Naive thymus-derived CD4-positive, alpha-beta T cell (primary cell): ENCODE data around the gene SCN7A. TPM values are rescaled to one million over a fixed set of nuclear protein-coding genes. Genes with fewer than 3 reads are reported as not detected.
"Not testable (repeated sequence)": the region's sequence is repeated elsewhere in the genome, so short reads cannot be mapped to it uniquely, and the experiment has no call there.

Source experiments
- ATAC-seq: fragments of 150-1000 bp; cut with Tn5 transposase; 2 replicates; pipeline ENCODE4 v1.10.0; 2021; ENCODE audit warnings: mild to moderate bottlenecking, moderate library complexity
- CTCF ChIA-PET: fragments of 350-600 bp; sonication (Branson Sonifier 250); formaldehyde crosslinking; loops from one replicate; lab custom pipeline; 2021; ENCODE audit warnings: antibody characterized with exemption; lab: Charles Lee
- POLR2A ChIA-PET: fragments of 350-600 bp; sonication (Branson Sonifier 250); formaldehyde crosslinking; loops from one replicate; lab custom pipeline; 2021; ENCODE audit warnings: antibody characterized with exemption, inconsistent platforms; lab: Charles Lee
- DNase-seq, 9 donors: peaks; one replicate each; pipeline versions ENCODE4 v3.0.0 to v3.0.0-alpha.2; 2020 to 2022; ENCODE audit warnings: mixed read lengths in 1 of 9
- H3K27ac ChIP-seq: one replicate; pipeline ENCODE4 v1.7.0; 2013; ENCODE audit warnings: mild to moderate bottlenecking, low read depth, low read length, moderate library complexity
- H3K27me3 ChIP-seq, 2 donors: one replicate each; pipeline ENCODE4 v1.7.0; 2013; ENCODE audit warnings: low read length in 2 of 2, mild to moderate bottlenecking in 2 of 2, moderate library complexity in 2 of 2; ENCODE audit not compliant: control insufficient read depth in 2 of 2, insufficient read depth in 2 of 2
- H3K36me3 ChIP-seq, 3 experiments: 1 replicate in 2 of 3; 2 replicates in 1 of 3; pipeline ENCODE4 v1.7.0; 2013; ENCODE audit warnings: low read length in 3 of 3, mild to moderate bottlenecking in 3 of 3, moderate library complexity in 1 of 3; ENCODE audit not compliant: insufficient read depth in 3 of 3, control insufficient read depth in 2 of 3
- H3K4me1 ChIP-seq, 2 donors: one replicate each; pipeline ENCODE4 v1.7.0; 2013; ENCODE audit warnings: low read length in 2 of 2, mild to moderate bottlenecking in 2 of 2, moderate library complexity in 1 of 2; ENCODE audit not compliant: control insufficient read depth in 2 of 2, insufficient read depth in 2 of 2
- H3K4me3 ChIP-seq: 2 replicates; pipeline ENCODE4 v1.7.0; 2013; ENCODE audit warnings: mild to moderate bottlenecking, low read length
- H3K9me3 ChIP-seq, 3 experiments: 1 replicate in 2 of 3; 2 replicates in 1 of 3; pipeline ENCODE4 v1.7.0; 2013; ENCODE audit warnings: low read length in 3 of 3; ENCODE audit not compliant: control insufficient read depth in 2 of 3
- H3K27ac Mint-ChIP-seq, 9 donors: one replicate each; pipeline ENCODE4 v1.8.0; 2020 to 2022; ENCODE audit warnings: mixed read lengths in 9 of 9, mild to moderate bottlenecking in 8 of 9, moderate library complexity in 5 of 9, inconsistent platforms in 2 of 9
- H3K27me3 Mint-ChIP-seq, 5 donors: one replicate each; pipeline ENCODE4 v1.8.0; 2021 to 2022; ENCODE audit warnings: mixed read lengths in 5 of 5, mild to moderate bottlenecking in 1 of 5
- H3K36me3 Mint-ChIP-seq, 5 donors: one replicate each; pipeline ENCODE4 v1.8.0; 2020 to 2022; ENCODE audit warnings: mixed read lengths in 5 of 5, mild to moderate bottlenecking in 3 of 5, inconsistent platforms in 1 of 5
- H3K4me1 Mint-ChIP-seq, 7 donors: one replicate each; pipeline ENCODE4 v1.8.0; 2020 to 2022; ENCODE audit warnings: mixed read lengths in 7 of 7, mild to moderate bottlenecking in 3 of 7, inconsistent platforms in 1 of 7
- H3K4me3 Mint-ChIP-seq, 10 donors: one replicate each; pipeline ENCODE4 v1.8.0; 2020 to 2022; ENCODE audit warnings: mild to moderate bottlenecking in 10 of 10, mixed read lengths in 10 of 10, moderate library complexity in 6 of 10, inconsistent platforms in 2 of 10
- H3K9me3 Mint-ChIP-seq, 11 donors: one replicate each; pipeline ENCODE4 v1.8.0; 2020 to 2022; ENCODE audit warnings: mixed read lengths in 11 of 11, mild to moderate bottlenecking in 4 of 11, inconsistent platforms in 1 of 11, moderate library complexity in 1 of 11
- intact Hi-C, 2 donors: fragments of 100-400 bp; cut with micrococcal nuclease; formaldehyde crosslinking; loops; one replicate each; pipeline ENCODE4 v1.15.1; 2023
- polyA plus RNA-seq, 2 donors: library from polyadenylated mRNA; unstranded; fragments of 300-500 nt; fragmentation: Illumina TruSeq; gene quantifications; one replicate each; pipeline ENCODE4 v1.2.3, GENCODE V29; 2021
- total RNA-seq, 6 experiments: library from RNA in 5 of 6; stranded (reverse) in 5 of 6; gene quantifications; 1 replicate in 5 of 6; 2 replicates in 1 of 6; pipeline ENCODE4 v1.2.3 and lab custom pipeline; 2021 to 2026

SCN7A gene
- total and polyA plus RNA-seq, 7 experiments from 2014 or later, result 0.05 TPM; not detected in 6

GRCh38 chr2:166410828-166411472 is 83.1 kb downstream of the SCN7A start:
- Mint-ChIP-seq H3K4me1 (no peaks in the 10 kb centered on the region), H3K27ac (no peak overlapping the region), H3K36me3 (no peaks in the 10 kb centered on the region), H3K9me3 (peaks cover 0 to 10% (median 0%) of the 10 kb centered on the region in 11 donors), H3K4me3 (no peak overlapping the region), H3K27me3 (no peaks in the 10 kb centered on the region)
- Histone ChIP-seq H3K27me3 (no peaks in the 10 kb centered on the region), H3K27ac (no peak overlapping the region), H3K4me3 (no peak overlapping the region), H3K4me1 (no peaks in the 10 kb centered on the region), H3K36me3 (no peaks in the 10 kb centered on the region), H3K9me3 (no peaks in the 10 kb centered on the region)
- DNase-seq, result no peak
- POLR2A ChIA-PET, result no interaction called here
- intact Hi-C loops, result no loop called here
- CTCF ChIA-PET, result no interaction called here
- ATAC-seq, result no peak

GRCh38 chr2:166407746-166408145 is 86.3 kb downstream of the SCN7A start:
- H3K36me3 Mint-ChIP-seq, H3K9me3 ChIP-seq, H3K27me3 Mint-ChIP-seq, H3K4me3 ChIP-seq, H3K27ac ChIP-seq, H3K4me1 Mint-ChIP-seq, POLR2A ChIA-PET, intact Hi-C loops, CTCF ChIA-PET, H3K4me1 ChIP-seq, DNase-seq, H3K27me3 ChIP-seq, H3K36me3 ChIP-seq, H3K27ac Mint-ChIP-seq, H3K4me3 Mint-ChIP-seq, ATAC-seq: not testable (repeated sequence)
- H3K9me3 Mint-ChIP-seq, result peaks cover 0 to 10% (median 0%) of the 10 kb centered on the region in 11 donors

GRCh38 chr2:166406374-166406773 is 87.7 kb downstream of the SCN7A start:
- Histone ChIP-seq H3K27ac (no peak overlapping the region), H3K9me3 (no peaks in the 10 kb centered on the region), H3K4me1 (no peaks in the 10 kb centered on the region), H3K36me3 (no peaks in the 10 kb centered on the region), H3K27me3 (no peaks in the 10 kb centered on the region), H3K4me3 (no peak overlapping the region)
- ATAC-seq (no peak), DNase-seq (no peak)
- ChIA-PET CTCF (no interaction called here), POLR2A (no interaction called here)
- Mint-ChIP-seq H3K4me1 (no peaks in the 10 kb centered on the region), H3K36me3 (no peaks in the 10 kb centered on the region), H3K9me3 (peaks cover 0 to 10% (median 0%) of the 10 kb centered on the region in 11 donors), H3K4me3 (no peak overlapping the region), H3K27me3 (no peaks in the 10 kb centered on the region), H3K27ac (no peak overlapping the region)
- intact Hi-C loops, result no loop called here

- H3K27ac Mint-ChIP-seq, result no peak overlapping the region
- H3K9me3 Mint-ChIP-seq, result peaks cover 0 to 10% (median 0%) of the 10 kb centered on the region in 11 donors
- Histone ChIP-seq H3K27ac (no peak overlapping the region), H3K36me3 (no peaks in the 10 kb centered on the region), H3K4me1 (no peaks in the 10 kb centered on the region), H3K4me3 (no peak overlapping the region), H3K9me3 (no peaks in the 10 kb centered on the region), H3K27me3 (no peaks in the 10 kb centered on the region)
- ChIA-PET POLR2A (no interaction called here), CTCF (no interaction called here)
- no peak overlapping the region for H3K4me3 Mint-ChIP-seq
- no peaks in the 10 kb centered on the region for H3K27me3 Mint-ChIP-seq
- H3K4me1 Mint-ChIP-seq, result no peaks in the 10 kb centered on the region
- no peak for DNase-seq
- H3K36me3 Mint-ChIP-seq, result no peaks in the 10 kb centered on the region
- intact Hi-C loops, result no loop called here
- no peak for ATAC-seq
These were observed 88.5 kb downstream of the SCN7A start for GRCh38 chr2:166405569-166405926.

- H3K36me3 ChIP-seq, result no peaks in the 10 kb centered on the region
- no peak overlapping the region for H3K27ac Mint-ChIP-seq
- H3K4me1 ChIP-seq, result no peaks in the 10 kb centered on the region
- DNase-seq (no peak), ATAC-seq (no peak)
- no peaks in the 10 kb centered on the region for H3K36me3 Mint-ChIP-seq
- no peak overlapping the region for H3K4me3 ChIP-seq
- H3K9me3 ChIP-seq, result no peaks in the 10 kb centered on the region
- H3K4me1 Mint-ChIP-seq, result no peaks in the 10 kb centered on the region
- ChIA-PET POLR2A (no interaction called here), CTCF (no interaction called here)
- H3K4me3 Mint-ChIP-seq, result no peak overlapping the region
- no peaks in the 10 kb centered on the region for H3K27me3 ChIP-seq
- no peak overlapping the region for H3K27ac ChIP-seq
- no peaks in the 10 kb centered on the region for H3K27me3 Mint-ChIP-seq
- H3K9me3 Mint-ChIP-seq, result peaks cover 0 to 10% (median 0%) of the 10 kb centered on the region in 11 donors
- intact Hi-C loops, result no loop called here
These were observed 89.0 kb downstream of the SCN7A start for GRCh38 chr2:166404831-166405568.

GRCh38 chr2:166394245-166394644 is 99.8 kb downstream of the SCN7A start:
- DNase-seq (no peak), ATAC-seq (no peak)
- no peaks in the 10 kb centered on the region for H3K9me3 ChIP-seq
- H3K4me3 ChIP-seq, result no peak overlapping the region
- H3K4me3 Mint-ChIP-seq, result no peak overlapping the region
- no peak overlapping the region for H3K27ac Mint-ChIP-seq
- H3K27me3 Mint-ChIP-seq, result peaks cover 0 to 12% (median 0%) of the 10 kb centered on the region in 5 donors
- no peak overlapping the region for H3K27ac ChIP-seq
- POLR2A ChIA-PET, result interaction anchor here (0.6 kb wide), 1 partner anchor 21 kb away, joined by 4 read pairs; no protein-coding TSS in a partner anchor
- H3K36me3 ChIP-seq, result no peaks in the 10 kb centered on the region
- H3K27me3 ChIP-seq, result no peaks in the 10 kb centered on the region
- H3K9me3 Mint-ChIP-seq, result peaks cover 0 to 7% (median 0%) of the 10 kb centered on the region in 11 donors
- CTCF ChIA-PET, result no interaction called here
- intact Hi-C loops, result no loop called here
- H3K4me1 ChIP-seq, result no peaks in the 10 kb centered on the region
- H3K4me1 Mint-ChIP-seq, result peaks cover 0 to 1% (median 0%) of the 10 kb centered on the region in 7 donors
- no peaks in the 10 kb centered on the region for H3K36me3 Mint-ChIP-seq

GRCh38 chr2:166393008-166393407 is 101.0 kb downstream of the SCN7A start:
- ATAC-seq (no peak), DNase-seq (no peak)
- peaks cover 0 to 1% (median 0%) of the 10 kb centered on the region in 7 donors for H3K4me1 Mint-ChIP-seq
- no peaks in the 10 kb centered on the region for H3K36me3 Mint-ChIP-seq
- POLR2A ChIA-PET, result no interaction called here
- intact Hi-C loops, result no loop called here
- CTCF ChIA-PET, result no interaction called here
- H3K27me3 Mint-ChIP-seq, result peaks cover 0 to 12% (median 0%) of the 10 kb centered on the region in 5 donors
- Histone ChIP-seq H3K4me1 (no peaks in the 10 kb centered on the region), H3K27me3 (no peaks in the 10 kb centered on the region), H3K4me3 (no peak overlapping the region), H3K36me3 (no peaks in the 10 kb centered on the region), H3K27ac (no peak overlapping the region), H3K9me3 (no peaks in the 10 kb centered on the region)
- H3K27ac Mint-ChIP-seq, result no peak overlapping the region
- H3K4me3 Mint-ChIP-seq, result no peak overlapping the region
- peaks cover 0 to 7% (median 0%) of the 10 kb centered on the region in 11 donors for H3K9me3 Mint-ChIP-seq
